ENCODE measurements around the gene SGK1.
A peak's percentile ranks its signal among the peaks of the same experiment; 100 is the strongest.

DNA sequence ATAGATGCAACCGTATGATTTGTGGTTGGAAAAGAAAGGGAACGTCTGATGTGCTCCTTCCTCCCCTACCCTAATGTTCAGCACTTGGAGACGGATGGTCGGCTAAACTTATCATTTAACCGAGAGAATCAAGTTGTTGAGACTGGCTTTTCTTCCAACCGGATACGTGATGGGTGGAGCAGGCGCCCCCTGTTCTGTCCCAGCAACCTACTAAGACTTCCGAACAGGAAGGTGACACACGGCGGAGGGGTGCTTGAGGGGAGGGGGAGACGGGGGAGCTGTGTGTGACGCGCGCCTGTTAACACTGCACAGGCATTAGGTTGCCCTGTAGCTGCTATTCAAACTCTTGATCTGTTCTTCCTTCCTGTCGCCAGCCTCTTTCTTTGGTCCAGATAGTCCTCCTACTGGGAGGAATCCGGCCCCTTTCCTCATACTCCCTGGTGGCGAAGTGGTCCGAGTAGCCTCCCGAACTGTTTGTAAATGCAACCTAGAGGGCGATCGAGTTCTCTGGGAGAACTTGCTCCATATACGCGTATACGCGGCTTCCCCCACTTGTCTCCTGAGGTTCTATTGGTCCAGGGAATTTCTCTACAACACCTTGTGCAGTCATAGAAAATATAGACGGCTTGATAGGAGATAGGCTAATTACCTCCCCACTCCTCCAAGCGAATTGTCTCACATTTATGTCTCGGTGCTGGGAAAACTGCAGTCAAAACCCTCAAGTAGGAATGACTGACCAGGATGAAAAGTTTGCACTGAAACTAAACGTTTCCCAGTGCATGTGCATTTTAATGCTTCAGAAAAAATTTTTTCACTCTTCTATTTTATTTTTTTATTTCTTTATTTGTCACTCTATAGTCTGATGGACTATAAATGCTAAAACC lies 139.5 kb downstream of the SGK1 start:
- TF ChIP-seq, protein P1, sequence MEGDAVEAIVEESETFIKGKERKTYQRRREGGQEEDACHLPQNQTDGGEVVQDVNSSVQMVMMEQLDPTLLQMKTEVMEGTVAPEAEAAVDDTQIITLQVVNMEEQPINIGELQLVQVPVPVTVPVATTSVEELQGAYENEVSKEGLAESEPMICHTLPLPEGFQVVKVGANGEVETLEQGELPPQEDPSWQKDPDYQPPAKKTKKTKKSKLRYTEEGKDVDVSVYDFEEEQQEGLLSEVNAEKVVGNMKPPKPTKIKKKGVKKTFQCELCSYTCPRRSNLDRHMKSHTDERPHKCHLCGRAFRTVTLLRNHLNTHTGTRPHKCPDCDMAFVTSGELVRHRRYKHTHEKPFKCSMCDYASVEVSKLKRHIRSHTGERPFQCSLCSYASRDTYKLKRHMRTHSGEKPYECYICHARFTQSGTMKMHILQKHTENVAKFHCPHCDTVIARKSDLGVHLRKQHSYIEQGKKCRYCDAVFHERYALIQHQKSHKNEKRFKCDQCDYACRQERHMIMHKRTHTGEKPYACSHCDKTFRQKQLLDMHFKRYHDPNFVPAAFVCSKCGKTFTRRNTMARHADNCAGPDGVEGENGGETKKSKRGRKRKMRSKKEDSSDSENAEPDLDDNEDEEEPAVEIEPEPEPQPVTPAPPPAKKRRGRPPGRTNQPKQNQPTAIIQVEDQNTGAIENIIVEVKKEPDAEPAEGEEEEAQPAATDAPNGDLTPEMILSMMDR (IDR thresholded peaks at IDR 0.05; ENCODE audit: low read depth, low read length), result peak; percentile 70
- no peak for TF ChIP-seq EZH2phosphoT487 (IDR thresholded peaks at IDR 0.05; ENCODE audit: low read depth)
